Upper lobe of left lung (tissue), 6 donors: ENCODE data around the gene THTPA. TPM values are rescaled to one million over a fixed set of nuclear protein-coding genes. Genes with fewer than 3 reads are reported as not detected.

ENCODE experiments used
- ATAC-seq, 2 donors: fragments of 200-7000 bp; cut with Tn5 transposase; one replicate each; pipeline ENCODE4 v1.9.1; 2022; ENCODE audit warnings: mild to moderate bottlenecking in 2 of 2, moderate library complexity in 2 of 2; ENCODE audit not compliant: low FRiP score in 2 of 2
- DNase-seq, 2 donors: peaks; one replicate each; pipeline ENCODE4 v3.0.0-alpha.2; 2019 to 2020
- H3K27ac ChIP-seq, 4 donors: fragments of 200-600 bp; sonication (generic); one replicate each; pipeline ENCODE4 v1.5.1; 2016 to 2019
- H3K27me3 ChIP-seq, 4 donors: fragments of 200-600 bp; sonication (generic); one replicate each; pipeline ENCODE4 v1.5.1; 2017 to 2019
- H3K36me3 ChIP-seq, 4 donors: fragments of 200-600 bp; sonication (generic); one replicate each; pipeline ENCODE4 v1.5.1; 2016 to 2019
- H3K4me1 ChIP-seq, 4 donors: fragments of 200-600 bp; sonication (generic); one replicate each; pipeline ENCODE4 v1.5.1; 2018 to 2019
- H3K4me3 ChIP-seq, 4 donors: fragments of 200-600 bp; sonication (generic); one replicate each; pipeline ENCODE4 v1.5.1; 2017 to 2019; ENCODE audit warnings: mild to moderate bottlenecking in 2 of 4, moderate library complexity in 1 of 4
- H3K9me3 ChIP-seq, 4 donors: fragments of 200-600 bp; sonication (generic); one replicate each; pipeline ENCODE4 v1.5.1; 2018 to 2019
- CTCF ChIP-seq, 6 experiments: fragments of 450-650 bp in 4 of 6; fragments of 200-600 bp in 2 of 6; sonication (generic) in 2 of 6; IDR thresholded peaks; one replicate each; pipeline ENCODE4 v1.5.1; 2016 to 2019; ENCODE audit warnings: antibody characterized with exemption in 6 of 6
- EP300 ChIP-seq, 4 donors: sonication (generic); formaldehyde crosslinking; IDR thresholded peaks; one replicate each; pipeline ENCODE4 v1.5.1; 2017; ENCODE audit warnings: antibody characterized with exemption in 4 of 4, control low read depth in 2 of 4
- POLR2A ChIP-seq, 4 donors: fragments of 450-650 bp; IDR thresholded peaks; one replicate each; pipeline ENCODE4 v1.5.1; 2016 to 2017; ENCODE audit warnings: antibody characterized with exemption in 4 of 4, mild to moderate bottlenecking in 2 of 4
- POLR2AphosphoS5 ChIP-seq, 2 donors: sonication (generic); formaldehyde crosslinking; IDR thresholded peaks; one replicate each; pipeline ENCODE4 v1.5.1; 2017; ENCODE audit warnings: antibody characterized with exemption in 2 of 2
- WGBS, 2 donors: methylation state at CpG; one replicate each; pipeline ENCODE4 v1.1.5; 2017 to 2018; 5-methylcytosine and 5-hydroxymethylcytosine counted together
- total RNA-seq, 6 donors: library from RNA; depleted of rRNA in 4 of 6; stranded (reverse); fragments of >200 nt in 4 of 6; gene quantifications; one replicate each; pipeline versions ENCODE4 v1.1.0 to v1.2.1, GENCODE V29; 2016 to 2021
- donor health status: DM: no; HTN: no; CAD: no; lungs with moderate emphysema.
- donor health status: DM: no; HTN: yes; CAD: no; lungs with severe emphysema.

The THTPA gene
- total RNA-seq, 6 donors from 2014 or later = 16.7 to 27.2 (median 20.4) TPM

DNA sequence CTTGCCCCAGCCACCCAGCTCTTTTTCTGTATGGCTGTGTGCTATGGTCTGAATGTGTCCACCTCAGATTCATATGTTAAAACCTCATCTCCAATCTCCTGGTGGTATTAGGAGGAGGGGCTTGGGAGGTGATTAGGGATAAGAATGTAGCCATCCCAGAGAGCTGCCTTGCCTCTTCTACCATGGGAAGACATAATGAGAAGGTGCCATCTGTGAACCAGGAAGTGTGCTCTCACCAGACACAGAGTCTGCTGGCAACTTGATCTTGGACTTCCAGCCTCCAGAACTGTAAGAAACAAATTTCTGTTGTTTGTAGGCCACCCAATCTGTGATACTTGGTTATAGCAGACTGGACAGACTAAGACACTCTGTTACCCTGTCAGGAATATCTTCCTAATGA, 45.4 kb downstream of the THTPA start:
- no peaks in the 10 kb centered on the region for H3K4me1 ChIP-seq
- H3K27me3 ChIP-seq = no peaks in the 10 kb centered on the region
- no peak overlapping the region for H3K4me3 ChIP-seq
- no peak for ATAC-seq
- H3K27ac ChIP-seq = no peak overlapping the region
- no peaks in the 10 kb centered on the region for H3K36me3 ChIP-seq
- H3K9me3 ChIP-seq = no peaks in the 10 kb centered on the region
- no peak for DNase-seq
- no peak for TF ChIP-seq CTCF (IDR thresholded peaks at IDR 0.05)
- TF ChIP-seq POLR2A (IDR thresholded peaks at IDR 0.05) = no peak
- no peak for TF ChIP-seq EP300 (IDR thresholded peaks at IDR 0.05)
- TF ChIP-seq POLR2AphosphoS5 (IDR thresholded peaks at IDR 0.05) = no peak

- H3K4me1 ChIP-seq = no peaks in the 10 kb centered on the region
- 57 to 67% methylated on average over 1 of the region's 1 CpG for WGBS, 2 donors
- H3K9me3 ChIP-seq = no peaks in the 10 kb centered on the region
- DNase-seq (no peak), ATAC-seq (no peak)
- no peak overlapping the region for H3K27ac ChIP-seq
- no peak for TF ChIP-seq POLR2AphosphoS5 (IDR thresholded peaks at IDR 0.05)
- no peak for TF ChIP-seq POLR2A (IDR thresholded peaks at IDR 0.05)
- TF ChIP-seq CTCF (IDR thresholded peaks at IDR 0.05) = no peak
- TF ChIP-seq EP300 (IDR thresholded peaks at IDR 0.05) = no peak
- H3K36me3 ChIP-seq = no peaks in the 10 kb centered on the region
- no peak overlapping the region for H3K4me3 ChIP-seq
- no peaks in the 10 kb centered on the region for H3K27me3 ChIP-seq
Measured at GRCh38 chr14:23601845-23602180, 45.7 kb downstream of the THTPA start.

DNA sequence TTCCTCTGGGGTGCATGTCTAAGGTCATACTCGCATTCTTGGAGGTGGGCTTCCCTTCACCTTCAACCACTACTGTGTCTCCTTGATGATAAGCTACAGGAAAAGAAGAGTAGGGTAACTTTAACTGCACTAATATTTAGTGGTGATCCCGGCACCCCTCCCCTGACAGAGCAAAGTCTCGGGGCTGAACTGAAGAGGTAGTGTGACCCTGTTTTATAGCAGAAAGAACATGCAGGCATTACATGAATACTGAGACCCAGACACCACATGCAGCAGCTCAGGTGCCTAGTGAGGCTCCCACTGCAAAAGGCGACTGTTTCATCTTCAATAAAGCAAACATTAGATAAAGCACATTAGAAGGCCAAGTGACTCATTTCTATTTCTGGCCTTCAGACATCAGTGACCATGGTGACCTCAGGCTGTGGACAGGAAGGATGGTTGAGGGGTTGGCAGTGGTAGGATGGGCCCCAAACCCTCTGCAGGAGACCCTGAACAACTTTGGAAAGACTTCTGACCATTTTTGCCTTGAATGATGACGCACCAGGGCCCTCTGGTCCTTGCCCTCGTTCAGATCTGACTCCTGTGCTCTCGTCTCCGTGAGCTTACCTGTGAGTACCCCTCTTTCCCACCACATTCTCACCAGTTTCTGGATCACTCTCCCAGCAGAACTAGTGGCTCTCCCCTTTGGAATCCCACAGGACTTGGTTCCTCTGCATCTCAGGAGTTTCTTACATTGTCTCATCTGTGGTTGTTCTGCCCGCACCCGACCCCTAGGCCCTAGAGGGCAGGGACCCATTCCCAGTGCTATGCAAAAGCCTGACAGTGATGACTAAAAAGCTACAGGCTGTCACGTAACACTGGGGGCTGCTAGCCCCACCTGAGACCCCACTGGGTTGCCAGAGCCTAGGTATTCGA, 46.4 kb downstream of the THTPA start:
- Histone ChIP-seq H3K4me3 (no peak overlapping the region), H3K4me1 (no peaks in the 10 kb centered on the region), H3K27me3 (no peaks in the 10 kb centered on the region), H3K36me3 (no peaks in the 10 kb centered on the region), H3K27ac (no peak overlapping the region), H3K9me3 (no peaks in the 10 kb centered on the region)
- TF ChIP-seq POLR2AphosphoS5 (IDR thresholded peaks at IDR 0.05) (no peak), CTCF (IDR thresholded peaks at IDR 0.05) (no peak), EP300 (IDR thresholded peaks at IDR 0.05) (no peak), POLR2A (IDR thresholded peaks at IDR 0.05) (no peak)
- DNase-seq (no peak), ATAC-seq (no peak)
- 87% methylated on average over 12 of the region's 12 CpGs for WGBS, 2 donors

DNA sequence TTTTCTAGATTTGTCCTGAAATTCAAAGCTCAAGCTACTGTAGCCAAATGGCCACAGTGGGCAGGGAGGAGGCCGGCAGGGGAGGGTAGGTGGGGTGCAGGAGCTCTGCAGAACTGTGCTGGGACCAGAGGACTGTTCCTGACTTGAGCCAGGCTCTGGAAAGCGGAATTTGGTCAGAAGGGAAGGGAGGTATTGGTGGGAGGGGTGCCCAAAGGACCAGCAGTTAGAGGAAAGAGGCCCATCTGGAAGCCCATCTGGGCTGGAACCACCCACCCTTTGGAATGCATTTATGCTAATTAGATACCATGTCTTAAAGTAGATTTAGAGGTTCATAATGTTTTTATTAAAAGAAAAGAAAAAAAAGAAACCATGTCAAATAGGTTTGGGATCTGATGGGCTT, 47.0 kb downstream of the THTPA start:
- 68 to 88% methylated on average over 2 of the region's 2 CpGs for WGBS, 2 donors
- H3K9me3 ChIP-seq = no peaks in the 10 kb centered on the region
- H3K4me1 ChIP-seq = no peaks in the 10 kb centered on the region
- no peaks in the 10 kb centered on the region for H3K27me3 ChIP-seq
- H3K4me3 ChIP-seq = no peak overlapping the region
- ATAC-seq = no peak
- no peak overlapping the region for H3K27ac ChIP-seq
- DNase-seq = no peak
- no peaks in the 10 kb centered on the region for H3K36me3 ChIP-seq
- TF ChIP-seq CTCF (IDR thresholded peaks at IDR 0.05) (no peak), POLR2AphosphoS5 (IDR thresholded peaks at IDR 0.05) (no peak), EP300 (IDR thresholded peaks at IDR 0.05) (no peak), POLR2A (IDR thresholded peaks at IDR 0.05) (no peak)

GRCh38 chr14:23604148-23604547, 48.1 kb downstream of the THTPA start:
- Histone ChIP-seq H3K9me3 (no peaks in the 10 kb centered on the region), H3K27ac (no peak overlapping the region), H3K4me1 (no peaks in the 10 kb centered on the region), H3K4me3 (no peak overlapping the region), H3K36me3 (no peaks in the 10 kb centered on the region), H3K27me3 (no peaks in the 10 kb centered on the region)
- ATAC-seq (no peak), DNase-seq (no peak)
- WGBS, 2 donors = 84 to 87% methylated on average over 2 of the region's 2 CpGs
- TF ChIP-seq POLR2A (IDR thresholded peaks at IDR 0.05) (no peak), EP300 (IDR thresholded peaks at IDR 0.05) (no peak), CTCF (IDR thresholded peaks at IDR 0.05) (no peak), POLR2AphosphoS5 (IDR thresholded peaks at IDR 0.05) (no peak)
